Measurements from ENCODE around the gene MAPK10. TPM values are rescaled to one million over a fixed set of nuclear protein-coding genes. Genes with fewer than 3 reads are reported as not detected.

MAPK10 gene
- total and polyA plus RNA-seq, 9 of the 15 experiments (the other 6 are each of a cell fraction or from before 2014, with no cell fraction given), result 0.10 to 0.53 (median 0.18) TPM; not detected in 4

DNA sequence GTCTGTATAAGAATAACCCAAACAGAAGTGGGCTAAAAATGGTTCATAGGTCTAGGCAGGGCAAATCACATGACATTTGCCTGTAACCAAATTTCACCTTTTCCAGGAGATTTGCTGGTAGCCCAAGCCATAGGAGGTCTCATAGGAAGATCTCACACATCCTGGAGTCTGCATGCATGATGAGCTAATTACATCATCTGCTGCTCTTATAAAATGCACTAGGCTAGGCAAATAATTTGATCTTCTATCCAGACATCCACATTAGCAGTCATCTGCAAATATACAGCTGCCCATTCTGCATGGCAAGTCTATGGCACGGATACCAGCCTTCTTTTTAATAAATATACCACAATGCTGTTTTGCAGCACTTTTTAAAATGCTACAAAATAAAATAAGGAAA, 87.2 kb downstream of the MAPK10 start:
- Histone ChIP-seq H3K27ac (ENCODE audit: extremely low read depth, low read depth, low read length) (no peak overlapping the region), H3K9ac (ENCODE audit: insufficient read depth in 1 of 2, low read depth in 2 of 2, low read length in 2 of 2) (no peak overlapping the region), H3K4me1 (replicated peaks in 1 of 2; ENCODE audit: control insufficient read depth in 2 of 2, insufficient read depth in 2 of 2, low read length in 2 of 2) (no peaks in the 10 kb centered on the region), H3K9me1 (ENCODE audit: control insufficient read depth, insufficient read depth, low read length) (no peaks in the 10 kb centered on the region), H3K4me3 (no peak overlapping the region), H3K9me3 (replicated peaks; ENCODE audit: control insufficient read depth, insufficient read depth, low read depth, low read length) (no peaks in the 10 kb centered on the region), H4K20me1 (replicated peaks; ENCODE audit: control insufficient read depth, insufficient read depth, low read length) (no peaks in the 10 kb centered on the region), H3K27me3 (ENCODE audit: control insufficient read depth in 2 of 2, insufficient read depth in 2 of 2, low read length in 2 of 2) (no peaks in the 10 kb centered on the region), H3K79me2 (ENCODE audit: control insufficient read depth, insufficient read depth, low read length) (no peaks in the 10 kb centered on the region), H3K36me3 (ENCODE audit: control insufficient read depth, insufficient read depth, low read length) (no peaks in the 10 kb centered on the region), H2AFZ (ENCODE audit: low read depth, low read length) (no peak overlapping the region), H3K4me2 (ENCODE audit: insufficient read depth, low read length) (no peak overlapping the region)
- ChIA-PET POLR2A (no interaction called here), CTCF (ENCODE audit: low intra/inter-chr PET ratio) (no interaction called here)
- FAIRE-seq, result no peak
- ATAC-seq, result no peak
- intact Hi-C loops (cut with micrococcal nuclease), result no loop called here
- WGBS (ENCODE audit: insufficient coverage, low coverage, missing lambda C conversion rate), result 0% methylated on average over 1 of the region's 1 CpG
- DNase-seq (ENCODE audit: extremely low read depth in 1 of 4, low spot score in 3 of 4), result no peak
- no TSS peak for BruUV-seq (replicated peaks)
- in situ Hi-C loops (cut with MboI), result no loop called here
- TF ChIP-seq DNMT1 (IDR thresholded peaks at IDR 0.05) (no peak), GATA2 (CRISPR knock-in tag; IDR thresholded peaks at IDR 0.05) (no peak), ETV5 (CRISPR knock-in tag; IDR thresholded peaks at IDR 0.05; ENCODE audit: low read depth) (no peak), ZZZ3 (IDR thresholded peaks at IDR 0.05) (no peak), RBM22 (IDR thresholded peaks at IDR 0.05; ENCODE audit: low read depth, low read length, poor library complexity, severe bottlenecking) (no peak)
- TF ChIP-seq, protein P1, sequence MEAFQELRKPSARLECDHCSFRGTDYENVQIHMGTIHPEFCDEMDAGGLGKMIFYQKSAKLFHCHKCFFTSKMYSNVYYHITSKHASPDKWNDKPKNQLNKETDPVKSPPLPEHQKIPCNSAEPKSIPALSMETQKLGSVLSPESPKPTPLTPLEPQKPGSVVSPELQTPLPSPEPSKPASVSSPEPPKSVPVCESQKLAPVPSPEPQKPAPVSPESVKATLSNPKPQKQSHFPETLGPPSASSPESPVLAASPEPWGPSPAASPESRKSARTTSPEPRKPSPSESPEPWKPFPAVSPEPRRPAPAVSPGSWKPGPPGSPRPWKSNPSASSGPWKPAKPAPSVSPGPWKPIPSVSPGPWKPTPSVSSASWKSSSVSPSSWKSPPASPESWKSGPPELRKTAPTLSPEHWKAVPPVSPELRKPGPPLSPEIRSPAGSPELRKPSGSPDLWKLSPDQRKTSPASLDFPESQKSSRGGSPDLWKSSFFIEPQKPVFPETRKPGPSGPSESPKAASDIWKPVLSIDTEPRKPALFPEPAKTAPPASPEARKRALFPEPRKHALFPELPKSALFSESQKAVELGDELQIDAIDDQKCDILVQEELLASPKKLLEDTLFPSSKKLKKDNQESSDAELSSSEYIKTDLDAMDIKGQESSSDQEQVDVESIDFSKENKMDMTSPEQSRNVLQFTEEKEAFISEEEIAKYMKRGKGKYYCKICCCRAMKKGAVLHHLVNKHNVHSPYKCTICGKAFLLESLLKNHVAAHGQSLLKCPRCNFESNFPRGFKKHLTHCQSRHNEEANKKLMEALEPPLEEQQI (IDR thresholded peaks at IDR 0.05), result no peak
- TF ChIP-seq, protein P2, sequence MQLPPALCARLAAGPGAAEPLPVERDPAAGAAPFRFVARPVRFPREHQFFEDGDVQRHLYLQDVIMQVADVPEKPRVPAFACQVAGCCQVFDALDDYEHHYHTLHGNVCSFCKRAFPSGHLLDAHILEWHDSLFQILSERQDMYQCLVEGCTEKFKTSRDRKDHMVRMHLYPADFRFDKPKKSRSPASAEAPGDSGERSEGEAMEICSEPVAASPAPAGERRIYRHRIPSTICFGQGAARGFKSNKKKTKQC (CRISPR knock-in tag; IDR thresholded peaks at IDR 0.05), result no peak
- TF ChIP-seq, protein P3, sequence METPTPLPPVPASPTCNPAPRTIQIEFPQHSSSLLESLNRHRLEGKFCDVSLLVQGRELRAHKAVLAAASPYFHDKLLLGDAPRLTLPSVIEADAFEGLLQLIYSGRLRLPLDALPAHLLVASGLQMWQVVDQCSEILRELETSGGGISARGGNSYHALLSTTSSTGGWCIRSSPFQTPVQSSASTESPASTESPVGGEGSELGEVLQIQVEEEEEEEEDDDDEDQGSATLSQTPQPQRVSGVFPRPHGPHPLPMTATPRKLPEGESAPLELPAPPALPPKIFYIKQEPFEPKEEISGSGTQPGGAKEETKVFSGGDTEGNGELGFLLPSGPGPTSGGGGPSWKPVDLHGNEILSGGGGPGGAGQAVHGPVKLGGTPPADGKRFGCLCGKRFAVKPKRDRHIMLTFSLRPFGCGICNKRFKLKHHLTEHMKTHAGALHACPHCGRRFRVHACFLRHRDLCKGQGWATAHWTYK (CRISPR knock-in tag; IDR thresholded peaks at IDR 0.05), result no peak
